T-helper 2 cell treated with Interferon-gamma antibody and Interleukin-4, amounts not matched to agents 100 ng/mL and 5 ng/mL, for 36 hours (primary cell): ENCODE results near the gene DSG2. TPM values are rescaled to one million over a fixed set of nuclear protein-coding genes. Genes with fewer than 3 reads are reported as not detected.
"Not testable (repeated sequence)": the region's sequence is repeated elsewhere in the genome, so short reads cannot be mapped to it uniquely, and the experiment has no call there.

Experiments used
- intact Hi-C: fragments of 100-400 bp; cut with micrococcal nuclease; formaldehyde crosslinking; loops from one replicate; pipeline ENCODE4 v1.15.1; 2023
- total RNA-seq: library from RNA; stranded (reverse); gene quantifications from 2 replicates; pipeline ENCODE4 v1.2.3, GENCODE V29; 2022

The DSG2 gene
- total RNA-seq, 1 donor from 2014 or later: 1.2 TPM

DNA sequence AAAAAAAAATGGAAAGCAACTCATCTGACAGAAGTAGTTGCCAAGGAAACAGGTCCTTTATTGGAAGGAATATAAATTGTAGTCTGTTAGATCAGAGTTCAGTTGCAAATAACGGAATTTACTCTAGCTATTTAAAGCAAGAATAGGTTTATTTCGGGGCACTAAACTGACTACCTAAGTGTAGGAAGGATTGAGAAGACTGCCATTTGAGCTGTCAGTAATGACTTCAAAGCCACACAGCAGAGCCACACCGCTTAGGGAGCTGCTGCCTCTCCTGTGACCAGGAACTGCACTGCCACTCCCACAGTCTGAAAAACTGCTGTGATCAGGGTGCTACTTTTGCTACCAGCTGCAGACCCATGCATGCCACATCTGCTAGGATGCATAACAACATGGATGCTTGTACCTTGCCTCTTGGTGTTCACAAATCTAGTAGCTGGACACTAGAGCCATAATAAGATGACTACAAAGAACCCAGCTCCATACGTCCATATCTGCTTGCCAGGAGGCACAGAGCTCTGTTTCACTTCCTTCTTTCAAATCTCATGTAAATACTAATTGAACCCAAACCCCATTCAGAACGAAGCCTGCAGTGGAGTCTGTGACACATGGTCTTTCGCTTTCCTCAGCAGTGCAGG is 2.2 kb downstream of the DSG2 start:
- intact Hi-C loops: no loop called here

DNA sequence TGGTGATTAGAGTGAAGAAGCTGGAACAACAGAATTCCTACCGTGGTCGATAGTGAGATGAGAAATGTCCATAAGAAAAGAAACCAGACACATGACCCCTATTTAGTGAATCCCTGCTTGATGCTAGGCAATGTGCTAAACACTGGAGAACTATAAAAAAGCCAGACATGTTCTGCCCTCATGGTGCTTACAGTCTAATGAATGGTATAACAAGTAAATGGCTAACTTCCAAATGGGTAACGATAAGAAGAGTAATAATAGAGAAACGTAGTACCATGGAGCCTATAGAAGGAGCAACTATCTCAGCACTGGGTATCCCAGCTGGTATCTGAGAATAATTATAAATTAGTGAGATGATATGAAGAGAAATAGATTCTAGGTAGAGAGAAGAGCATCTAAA is 5.0 kb downstream of the DSG2 start:
- intact Hi-C loops: no loop called here

- intact Hi-C loops: no loop called here
These were observed 6.6 kb downstream of the DSG2 start for GRCh38 chr18:31504455-31505147.

- intact Hi-C loops: no loop called here
These were observed 7.2 kb downstream of the DSG2 start for GRCh38 chr18:31505156-31505555.

GRCh38 chr18:31506024-31506742 is 8.2 kb downstream of the DSG2 start:
- intact Hi-C loops: no loop called here

DNA sequence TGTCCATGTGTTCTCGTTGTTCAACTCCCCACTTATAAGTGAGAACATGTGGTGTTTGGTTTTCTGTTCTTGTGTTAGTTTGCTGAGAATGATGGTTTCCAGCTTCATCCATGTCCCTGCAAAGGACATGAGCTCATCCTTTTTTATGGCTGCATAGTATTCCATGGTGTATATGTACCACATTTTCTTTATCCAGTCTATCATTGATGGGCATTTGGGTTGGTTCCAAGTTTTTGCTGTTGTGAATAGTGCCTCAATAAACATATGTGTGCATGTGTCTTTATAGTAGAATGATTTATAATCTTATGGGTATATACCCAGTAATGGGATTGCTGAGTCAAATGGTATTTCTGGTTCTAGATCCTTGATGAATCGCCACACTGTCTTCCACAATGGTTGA is 9.1 kb downstream of the DSG2 start:
- intact Hi-C loops: not testable (repeated sequence)

DNA sequence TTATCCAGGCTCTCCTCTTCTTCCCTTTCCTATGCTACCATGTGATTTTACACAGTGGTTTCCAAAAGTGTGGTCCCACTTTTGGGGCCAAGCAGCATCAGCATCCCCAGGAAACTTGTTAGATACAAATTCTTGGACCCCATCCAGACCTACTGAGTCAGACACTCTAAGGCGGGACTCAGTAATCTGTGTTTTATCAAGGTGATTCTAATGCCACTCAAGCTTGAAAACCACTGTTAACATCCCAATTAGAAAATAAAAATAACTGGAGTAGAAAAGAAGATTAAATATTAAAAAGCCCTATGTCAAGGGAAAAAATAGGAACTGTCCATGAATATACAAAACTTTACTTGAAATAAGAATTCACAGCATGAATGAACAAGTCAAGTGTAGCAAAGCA is 10.8 kb downstream of the DSG2 start:
- intact Hi-C loops: no loop called here

DNA sequence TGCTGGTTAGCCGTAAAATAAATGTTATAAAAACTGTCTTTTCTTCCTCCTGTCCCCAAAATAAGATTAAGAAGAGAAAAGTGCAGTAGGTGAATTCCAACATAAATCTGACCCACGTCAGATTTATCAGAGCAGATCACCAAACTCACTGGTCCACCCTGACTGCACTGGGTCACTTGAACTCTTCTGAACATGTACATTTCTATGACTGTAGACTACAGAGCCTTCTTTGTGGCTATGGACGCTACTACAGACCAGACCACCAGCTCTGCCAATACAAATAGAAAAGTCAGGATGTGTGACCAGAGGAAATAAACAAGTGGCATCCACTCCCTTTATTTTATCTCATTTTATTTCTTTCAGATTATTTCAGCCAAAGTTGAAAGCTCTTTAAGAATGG is 11.6 kb downstream of the DSG2 start:
- intact Hi-C loops: no loop called here

DNA sequence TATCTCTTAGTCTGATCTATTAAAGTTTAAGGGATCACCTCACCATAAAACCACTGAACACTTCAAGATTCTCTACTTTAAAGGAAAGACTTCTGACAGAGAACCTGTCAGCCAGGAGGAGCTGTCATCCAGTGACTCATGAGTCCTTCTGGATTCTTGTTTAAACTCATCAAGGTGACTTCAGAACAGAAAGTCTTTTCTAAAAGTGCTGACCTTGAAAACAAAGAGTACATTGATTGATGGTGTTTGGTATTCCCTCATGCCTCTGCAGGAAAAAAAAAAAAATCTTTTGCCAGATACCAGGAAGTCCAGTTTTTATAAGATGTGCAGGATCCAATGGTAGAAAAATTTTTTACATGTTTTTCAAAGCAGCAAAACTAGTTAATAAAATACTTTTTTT is 12.3 kb downstream of the DSG2 start:
- intact Hi-C loops: no loop called here

- intact Hi-C loops: no loop called here
These were observed 13.1 kb downstream of the DSG2 start for GRCh38 chr18:31511098-31511497.

GRCh38 chr18:31512203-31512764 is 14.3 kb downstream of the DSG2 start:
- intact Hi-C loops: no loop called here

DNA sequence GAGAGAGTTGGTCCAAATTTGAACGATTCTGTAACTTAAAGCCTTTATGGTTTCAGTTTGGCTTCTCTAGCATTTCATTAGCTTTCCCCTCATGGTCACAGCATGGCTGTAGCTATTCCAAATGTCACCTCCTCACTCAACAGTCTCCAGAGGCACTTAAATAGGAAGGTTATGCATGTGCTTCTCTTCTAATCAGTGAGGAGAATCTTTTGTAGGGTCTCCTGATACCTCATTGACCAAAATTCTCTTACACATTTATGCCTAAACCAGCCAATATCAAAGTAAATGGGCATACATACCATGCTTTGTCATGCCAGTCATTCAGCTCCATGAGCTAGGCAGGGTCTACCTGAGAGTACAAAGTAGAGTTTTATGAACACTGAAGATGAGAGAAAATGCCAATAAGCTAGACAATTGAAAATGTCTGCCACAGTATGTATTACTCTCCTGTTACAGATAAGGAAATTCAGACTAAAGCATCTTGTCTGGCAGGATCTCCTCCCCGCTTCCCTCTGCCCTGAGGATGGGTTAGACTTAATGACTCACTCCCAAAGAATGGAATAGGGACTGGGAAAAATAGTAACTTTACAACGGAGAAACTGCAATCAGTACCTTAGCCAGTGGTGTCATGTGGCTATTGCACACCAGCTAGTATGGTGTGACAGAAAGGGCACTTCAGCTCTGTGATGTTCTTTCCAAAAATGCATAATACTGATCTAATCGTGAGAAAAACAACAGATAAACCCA is 15.4 kb downstream of the DSG2 start:
- intact Hi-C loops: no loop called here

DNA sequence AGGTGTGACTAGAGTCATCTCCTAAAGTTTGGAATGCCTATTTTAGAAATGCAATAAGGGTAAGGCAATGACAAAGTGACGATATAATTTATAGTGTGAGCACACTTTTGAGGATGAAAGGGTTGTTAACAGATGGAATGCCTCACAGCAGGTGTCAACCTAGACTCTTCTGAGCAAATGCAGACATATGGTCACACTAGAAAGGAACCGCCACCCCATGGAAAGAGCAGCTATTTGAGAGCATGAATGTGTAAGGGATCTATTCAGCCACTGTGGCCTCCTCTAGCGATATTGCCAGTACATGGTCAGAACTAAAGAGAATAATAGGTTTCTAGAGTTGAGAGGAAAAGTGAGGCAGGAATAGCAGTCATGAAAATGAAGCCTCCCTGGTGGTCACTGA is 18.5 kb downstream of the DSG2 start:
- intact Hi-C loops: no loop called here

DNA sequence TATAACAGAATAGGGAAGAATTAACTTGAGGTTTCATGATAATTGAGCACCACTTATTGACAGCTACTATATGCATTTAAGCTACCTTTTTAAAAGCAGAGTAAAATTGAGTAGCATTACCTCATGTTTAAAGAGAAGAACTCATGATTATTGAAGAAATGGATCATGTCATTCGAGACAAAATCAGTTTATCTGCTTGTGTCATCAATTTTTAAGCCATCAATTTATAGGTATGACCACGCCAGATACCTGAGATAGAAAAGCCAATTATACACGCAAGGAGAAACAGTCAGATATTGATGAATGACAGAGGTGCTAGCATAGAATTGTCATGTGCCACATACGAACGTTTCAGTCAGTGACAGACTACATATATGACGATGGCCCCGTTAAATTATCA is 28.4 kb downstream of the DSG2 start:
- intact Hi-C loops: no loop called here

DNA sequence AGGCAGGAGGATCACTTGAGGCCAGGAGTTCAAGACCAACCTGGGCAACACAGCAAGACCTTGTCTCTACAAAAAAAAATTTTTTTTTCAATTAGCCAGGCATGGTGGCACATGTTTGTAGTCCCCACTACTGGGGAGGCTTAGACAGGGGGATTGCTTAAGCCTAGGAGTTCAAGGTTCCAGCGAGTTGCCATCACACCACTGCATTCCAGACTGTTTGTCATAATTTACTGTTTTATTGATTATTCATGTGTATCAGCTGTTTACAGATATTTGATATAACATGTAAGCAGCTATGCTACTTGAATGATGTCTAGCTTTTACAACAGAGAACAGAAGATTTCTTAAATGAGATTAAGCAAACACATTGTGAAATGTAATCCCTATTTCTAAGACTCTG is 35.3 kb downstream of the DSG2 start:
- intact Hi-C loops: no loop called here

GRCh38 chr18:31538837-31539236 is 40.9 kb downstream of the DSG2 start:
- intact Hi-C loops: no loop called here

DNA sequence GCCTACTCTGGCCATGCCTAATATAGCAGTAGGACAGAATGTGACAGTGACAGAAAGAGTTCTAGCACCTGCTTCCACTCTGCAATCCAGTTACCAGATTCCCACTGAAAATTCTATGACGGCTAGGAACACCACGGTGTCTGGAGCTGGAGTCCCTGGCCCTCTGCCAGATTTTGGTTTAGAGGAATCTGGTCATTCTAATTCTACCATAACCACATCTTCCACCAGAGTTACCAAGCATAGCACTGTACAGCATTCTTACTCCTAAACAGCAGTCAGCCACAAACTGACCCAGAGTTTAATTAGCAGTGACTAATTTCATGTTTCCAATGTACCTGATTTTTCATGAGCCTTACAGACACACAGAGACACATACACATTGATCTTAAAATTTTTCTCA is 48.5 kb downstream of the DSG2 start:
- intact Hi-C loops: no loop called here

DNA sequence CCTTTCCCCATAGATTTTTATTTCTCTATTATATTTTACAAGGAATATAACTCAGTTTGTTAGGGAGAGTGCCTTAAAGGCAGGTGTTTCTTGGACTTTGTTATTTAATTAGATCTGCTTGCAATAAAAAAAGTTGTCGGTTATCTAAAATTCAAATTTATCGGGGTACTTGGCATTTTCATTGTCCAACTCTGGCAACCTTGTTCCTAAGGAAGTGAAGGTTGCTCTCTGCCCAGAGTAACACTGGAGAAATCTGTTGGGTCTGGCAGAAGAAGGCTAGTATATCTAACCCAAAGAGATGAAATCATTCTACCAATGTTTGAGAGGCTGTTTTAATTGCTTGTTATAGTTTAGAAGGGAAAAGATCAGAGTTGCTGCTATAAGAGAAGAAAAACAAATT is 50.9 kb downstream of the DSG2 start:
- intact Hi-C loops: no loop called here

GRCh38 chr18:31549416-31549815 is 51.4 kb downstream of the DSG2 start:
- intact Hi-C loops: no loop called here

DNA sequence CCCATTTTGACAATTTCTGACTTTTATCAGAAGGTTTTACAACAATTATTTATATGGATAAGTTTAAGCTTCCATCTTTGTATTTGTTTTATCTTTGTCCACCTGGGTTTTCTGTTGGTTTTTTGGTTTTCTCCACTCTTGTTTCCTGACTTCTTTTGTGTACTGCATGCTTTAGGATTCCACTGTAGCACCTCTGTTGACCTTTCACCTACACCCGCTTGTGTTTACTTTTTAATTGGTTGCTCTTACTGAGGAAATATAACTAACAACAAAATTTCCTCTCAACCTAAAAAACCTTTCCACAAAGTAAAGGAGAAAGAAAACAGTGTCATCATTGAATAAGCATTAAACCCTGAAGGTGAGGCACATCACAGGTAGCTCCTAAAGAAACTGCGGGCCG is 53.9 kb downstream of the DSG2 start:
- intact Hi-C loops: no loop called here

GRCh38 chr18:31553800-31554199 is 55.8 kb downstream of the DSG2 start:
- intact Hi-C loops: no loop called here

DNA sequence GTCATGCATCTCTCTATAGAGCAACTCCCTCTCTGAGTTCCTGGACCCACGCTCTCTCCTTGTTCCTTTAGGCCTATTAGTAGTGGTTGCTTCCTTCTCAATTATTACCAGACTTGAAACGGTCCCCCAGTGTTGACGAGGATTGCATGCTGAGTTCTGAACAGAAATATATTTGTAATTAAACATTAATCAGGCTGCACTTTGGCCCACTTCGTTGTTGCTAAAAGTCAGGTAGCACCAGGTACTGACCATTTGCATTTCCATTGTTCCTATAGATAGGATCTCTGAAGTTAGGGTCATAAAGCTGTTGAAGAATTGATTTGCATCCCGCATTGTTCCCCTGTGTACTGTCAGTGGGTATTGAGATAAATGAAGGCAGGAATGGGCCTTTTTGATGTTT is 56.8 kb downstream of the DSG2 start:
- intact Hi-C loops: no loop called here
